LNCaP clone FGC (cell line): ENCODE data around the gene PITPNC1.

Experiments
- DNase-seq: peaks from one replicate; pipeline ENCODE4 v3.0.0-alpha.2; 2011; ENCODE audit warnings: low read depth
- H3K4me3 ChIP-seq: 2 replicates; pipeline ENCODE4 v1.5.1; 2011; ENCODE audit warnings: mild to moderate bottlenecking, low read depth, low read length, control low read depth
- TF ChIP-seq, protein P1 (sequence below): IDR thresholded peaks from 2 replicates; pipeline ENCODE4 v1.5.1; 2012; ENCODE audit warnings: mild to moderate bottlenecking; ENCODE audit not compliant: control insufficient read depth, insufficient read depth; ENCODE audit errors: extremely low read depth

PITPNC1 gene

DNA sequence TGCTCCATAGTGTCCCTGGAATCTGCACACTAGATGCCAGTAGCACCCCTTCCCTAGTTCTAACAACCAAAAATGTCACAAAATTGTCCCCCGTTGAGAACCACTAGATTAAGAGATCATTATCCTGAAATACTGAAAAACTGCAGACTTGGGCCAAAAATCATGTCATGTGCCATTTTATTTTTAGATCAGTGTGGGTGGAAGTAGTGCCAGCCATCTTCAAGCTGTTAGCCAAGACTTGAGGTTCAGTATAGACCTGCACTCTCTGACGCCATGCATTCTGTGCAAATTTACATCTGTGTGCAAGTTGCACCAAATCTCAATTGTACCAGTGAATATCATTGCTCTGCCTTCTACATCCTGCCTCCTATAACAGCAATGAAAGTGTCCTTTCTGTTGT is 309.2 kb downstream of the PITPNC1 start:
- no peak overlapping the region for H3K4me3 ChIP-seq
- TF ChIP-seq, protein P1, sequence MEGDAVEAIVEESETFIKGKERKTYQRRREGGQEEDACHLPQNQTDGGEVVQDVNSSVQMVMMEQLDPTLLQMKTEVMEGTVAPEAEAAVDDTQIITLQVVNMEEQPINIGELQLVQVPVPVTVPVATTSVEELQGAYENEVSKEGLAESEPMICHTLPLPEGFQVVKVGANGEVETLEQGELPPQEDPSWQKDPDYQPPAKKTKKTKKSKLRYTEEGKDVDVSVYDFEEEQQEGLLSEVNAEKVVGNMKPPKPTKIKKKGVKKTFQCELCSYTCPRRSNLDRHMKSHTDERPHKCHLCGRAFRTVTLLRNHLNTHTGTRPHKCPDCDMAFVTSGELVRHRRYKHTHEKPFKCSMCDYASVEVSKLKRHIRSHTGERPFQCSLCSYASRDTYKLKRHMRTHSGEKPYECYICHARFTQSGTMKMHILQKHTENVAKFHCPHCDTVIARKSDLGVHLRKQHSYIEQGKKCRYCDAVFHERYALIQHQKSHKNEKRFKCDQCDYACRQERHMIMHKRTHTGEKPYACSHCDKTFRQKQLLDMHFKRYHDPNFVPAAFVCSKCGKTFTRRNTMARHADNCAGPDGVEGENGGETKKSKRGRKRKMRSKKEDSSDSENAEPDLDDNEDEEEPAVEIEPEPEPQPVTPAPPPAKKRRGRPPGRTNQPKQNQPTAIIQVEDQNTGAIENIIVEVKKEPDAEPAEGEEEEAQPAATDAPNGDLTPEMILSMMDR = no peak

DNA sequence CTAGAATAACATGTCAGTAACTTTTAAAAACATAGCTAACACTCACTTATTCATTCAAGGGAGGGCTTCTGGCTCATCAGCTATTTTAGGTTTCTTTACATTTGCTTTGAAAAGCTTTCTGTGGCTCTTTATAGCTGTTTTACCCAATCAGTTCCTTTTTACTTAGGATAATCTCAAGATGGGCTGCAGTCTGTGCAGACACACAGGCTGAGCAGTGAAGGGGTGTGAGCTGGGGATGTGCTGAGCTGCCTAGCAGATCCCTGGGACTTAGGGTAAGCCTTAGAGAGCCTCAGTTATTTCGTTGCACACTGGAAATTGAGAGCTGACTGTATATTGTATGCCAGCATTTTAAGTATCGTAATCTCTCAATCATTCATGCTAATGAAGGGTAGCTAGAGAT is 310.4 kb downstream of the PITPNC1 start:
- no peak for DNase-seq
- TF ChIP-seq, protein P1 = no peak
- no peak overlapping the region for H3K4me3 ChIP-seq

More for the DNA sequence above, 309.2 kb downstream of the PITPNC1 start:
- DNase-seq = no peak

DNA sequence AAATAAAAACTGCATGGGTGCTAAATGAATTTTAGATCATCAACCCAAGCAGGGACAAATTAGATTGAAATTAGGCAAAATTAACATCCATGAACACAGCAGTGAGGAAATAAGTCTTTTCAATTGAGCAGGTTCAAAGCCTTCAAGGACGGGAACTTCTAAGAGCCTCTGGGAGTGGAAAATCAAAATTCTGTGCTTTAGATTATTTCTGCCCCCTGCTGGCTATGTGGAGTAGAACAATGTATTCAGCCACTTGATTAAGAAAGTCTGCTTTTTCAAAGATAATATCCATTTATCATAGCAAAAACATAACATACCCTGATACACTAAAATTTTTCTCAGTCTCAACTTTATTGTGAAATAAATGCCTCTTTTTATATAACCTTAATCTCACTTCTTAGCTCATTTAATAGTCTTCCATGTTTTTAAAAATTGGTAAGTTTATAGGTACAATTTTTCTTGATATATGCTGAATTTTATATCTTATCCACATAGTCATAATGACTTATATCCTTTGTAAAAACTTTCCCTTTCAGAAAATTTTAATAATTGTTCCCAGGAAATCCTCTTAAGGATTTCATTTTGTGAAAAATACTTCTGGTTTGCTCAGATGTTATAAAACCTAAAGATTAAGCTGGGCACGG is 312.6 kb downstream of the PITPNC1 start:
- DNase-seq = peak; percentile 35
- TF ChIP-seq, protein P1 = peak; percentile 62
- H3K4me3 ChIP-seq = no peak overlapping the region

DNA sequence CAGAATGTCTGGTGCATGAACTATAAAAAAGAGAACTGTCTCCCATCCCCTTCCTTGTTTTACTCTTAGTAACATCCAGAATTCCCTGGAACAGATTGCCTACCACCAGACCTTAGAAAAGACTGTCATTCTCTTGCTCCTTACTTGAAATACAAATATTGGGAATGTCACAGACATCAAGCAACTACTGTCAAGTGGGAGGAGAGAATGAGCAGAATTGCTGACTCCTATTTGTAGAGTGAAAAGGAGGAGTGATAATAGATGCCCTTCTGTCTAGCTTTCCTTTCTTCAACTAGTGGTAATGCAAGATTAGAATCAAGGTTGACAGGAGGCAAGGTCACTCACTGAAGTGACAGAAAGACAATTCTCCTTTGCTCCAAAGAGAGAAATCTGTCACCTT is 316.7 kb downstream of the PITPNC1 start:
- TF ChIP-seq, protein P1 = no peak
- DNase-seq = no peak

DNA sequence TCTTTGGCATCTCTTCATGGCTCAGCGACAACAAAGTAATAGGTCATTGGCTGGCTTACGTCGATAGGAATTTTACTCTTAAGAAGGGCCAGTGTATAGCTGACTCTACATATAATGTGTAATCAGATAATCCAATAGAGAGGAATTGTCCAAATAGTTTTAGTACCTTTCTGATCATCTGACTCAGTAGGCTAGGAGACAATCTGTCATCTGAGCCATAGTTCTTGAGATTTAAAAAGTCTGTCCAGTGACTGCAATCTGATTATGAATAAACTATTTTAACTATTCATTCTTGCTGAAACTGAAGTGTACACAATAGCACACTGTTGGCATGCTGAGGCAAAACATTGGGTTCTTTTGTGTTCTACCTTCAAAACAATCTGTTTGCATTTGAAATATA is 319.3 kb downstream of the PITPNC1 start:
- no peak overlapping the region for H3K4me3 ChIP-seq
- TF ChIP-seq, protein P1 = no peak
- DNase-seq = no peak

More for the DNA sequence above, 316.7 kb downstream of the PITPNC1 start:
- H3K4me3 ChIP-seq = no peak overlapping the region

DNA sequence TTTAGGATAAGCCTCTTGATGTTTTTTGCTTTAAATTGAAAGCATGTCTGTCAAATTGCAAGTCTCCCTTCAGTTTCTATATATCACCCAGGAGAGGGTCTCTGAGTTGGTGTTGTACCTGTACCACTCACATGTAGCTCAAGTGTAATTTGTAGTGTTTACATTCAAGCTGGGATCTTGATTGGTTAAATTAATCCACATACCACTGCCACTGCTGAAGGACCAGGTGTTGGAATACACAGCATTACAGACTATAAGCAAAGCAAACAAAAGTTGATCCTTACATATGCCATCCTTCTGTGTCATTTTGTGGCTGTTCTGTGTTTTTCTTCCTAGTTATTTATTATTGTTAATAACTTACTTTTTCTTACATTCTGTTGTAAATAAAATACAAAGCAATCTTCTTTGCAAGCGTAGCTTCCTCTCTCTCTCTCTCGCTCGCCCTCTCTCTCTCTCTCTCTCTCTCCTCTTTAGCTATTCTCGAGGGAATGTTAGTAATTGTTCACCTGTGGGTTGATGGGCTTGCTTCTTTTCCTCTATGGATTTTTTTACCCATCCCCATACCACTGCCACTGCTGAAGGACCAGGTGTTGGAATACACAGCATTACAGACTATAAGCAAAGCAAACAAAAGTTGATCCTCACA is 319.9 kb downstream of the PITPNC1 start:
- DNase-seq = no peak
- H3K4me3 ChIP-seq = no peak overlapping the region
- TF ChIP-seq, protein P1 = no peak

DNA sequence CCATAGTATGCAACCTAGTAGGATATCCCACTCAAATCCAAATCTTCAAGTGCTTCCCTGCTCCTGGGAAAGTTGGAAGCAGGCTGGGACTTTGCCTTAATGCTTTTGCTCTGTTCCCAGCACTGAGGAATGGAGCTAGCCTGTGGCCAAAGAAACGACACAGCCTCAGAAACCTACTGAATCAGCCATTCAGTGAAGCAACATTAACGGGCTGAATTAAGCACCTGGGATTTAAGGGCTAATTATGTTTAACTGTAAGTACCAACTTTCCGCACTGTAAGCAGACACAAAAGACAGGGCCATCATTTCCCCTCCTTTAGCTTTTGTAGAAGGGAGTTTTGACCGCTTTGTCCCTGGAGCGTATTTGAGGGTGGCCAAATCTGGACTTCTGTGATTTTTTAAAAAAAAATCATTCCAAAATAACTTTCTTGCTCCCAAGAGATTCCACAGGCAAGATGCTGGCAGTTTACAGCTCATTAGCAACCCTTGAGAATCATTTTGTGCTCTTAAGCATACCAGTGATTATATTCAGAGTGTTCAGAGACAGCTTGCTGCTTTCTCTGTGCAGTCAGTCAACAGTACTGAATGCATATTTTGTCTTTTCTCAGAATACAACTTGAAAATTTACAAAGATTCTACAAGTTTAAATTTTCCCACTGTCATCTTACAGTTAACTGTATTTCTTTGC is 323.1 kb downstream of the PITPNC1 start:
- no peak overlapping the region for H3K4me3 ChIP-seq
- TF ChIP-seq, protein P1 = no peak
- no peak for DNase-seq
